ENCODE results near the gene OBP2A.

OBP2A gene

DNA sequence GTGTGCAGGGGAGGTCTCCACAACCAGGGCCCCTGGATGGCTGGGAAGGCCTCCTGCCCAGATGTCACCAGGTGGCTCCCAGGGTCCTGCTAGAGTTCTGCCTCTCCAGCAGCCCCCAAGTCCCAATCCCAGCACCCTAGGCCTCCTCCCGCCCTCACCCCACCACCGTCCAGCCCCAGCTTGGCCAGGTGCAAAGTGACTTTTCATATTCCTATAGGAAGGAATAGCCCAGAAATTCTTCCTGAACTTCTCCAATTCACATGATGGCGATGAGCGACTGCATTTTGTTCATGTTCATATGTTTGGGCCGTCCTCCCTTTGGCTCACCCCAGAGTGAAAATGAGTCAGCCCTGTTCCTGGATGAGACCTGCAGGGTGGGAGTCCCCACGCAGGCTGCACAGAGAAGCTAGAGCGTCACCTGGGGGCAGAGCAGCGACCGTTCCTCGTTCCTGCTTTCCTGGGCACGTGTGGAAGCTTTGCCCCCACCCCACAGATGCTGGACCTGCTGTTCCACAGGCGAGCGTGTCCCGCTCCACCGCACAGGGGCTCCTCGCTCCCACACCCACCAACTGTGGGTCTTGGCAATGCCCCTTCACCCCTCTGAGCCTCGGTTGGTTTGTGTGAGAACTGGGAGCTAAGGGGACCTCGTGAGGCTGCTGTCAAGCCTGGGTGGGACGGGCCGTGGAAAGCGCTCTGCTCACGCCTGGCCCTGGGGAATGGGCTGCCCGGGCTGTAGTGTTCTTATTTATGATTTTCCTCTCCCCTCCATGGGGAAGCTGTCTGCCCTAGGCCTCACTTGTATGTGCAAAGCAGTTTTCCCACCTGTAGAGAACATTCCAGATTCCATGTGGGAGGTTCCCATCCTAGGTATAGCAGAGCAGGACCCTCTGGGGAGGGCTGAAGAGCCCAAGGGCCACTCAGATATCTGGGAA, 38.6 kb upstream of the OBP2A start:
- no peaks in the 10 kb centered on the region for H3K4me1 ChIP-seq
- H2AFZ ChIP-seq, result no peak overlapping the region
- no peak overlapping the region for H3K4me2 ChIP-seq (ENCODE audit: low read length)

DNA sequence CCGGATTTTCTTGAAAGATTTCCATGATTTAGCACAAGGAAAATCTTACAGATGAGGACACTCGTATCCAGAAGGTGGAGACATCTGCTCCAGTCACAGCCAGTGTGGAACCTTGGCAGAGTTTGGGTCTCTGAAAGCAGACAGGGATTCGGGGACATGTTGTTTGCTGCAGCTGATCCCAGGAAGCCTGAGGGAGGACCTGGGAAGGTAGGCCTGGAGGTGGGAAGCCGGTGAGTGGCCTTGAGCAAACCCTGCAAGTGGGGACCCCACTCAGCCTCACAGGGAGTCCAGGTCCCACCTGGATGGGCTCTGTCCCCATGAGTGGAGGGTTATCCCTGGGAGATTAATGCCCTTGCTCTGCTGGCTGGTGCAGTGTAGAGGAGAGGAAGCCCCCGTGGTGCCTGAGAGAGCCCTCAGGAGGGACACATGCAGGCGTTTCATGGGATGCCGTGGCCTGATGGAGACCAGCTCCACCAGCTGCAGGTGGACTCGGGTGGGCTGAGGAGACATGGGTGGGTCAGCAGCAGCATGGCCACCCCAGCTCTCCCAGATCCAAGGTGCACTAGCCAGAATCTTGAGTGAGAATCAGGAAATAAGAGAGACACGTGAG, 37.6 kb upstream of the OBP2A start:
- Histone ChIP-seq H3K4me3 (ENCODE audit: low read depth, low read length) (no peak overlapping the region), H3K27me3 (ENCODE audit: control insufficient read depth, insufficient read depth, low read length) (no peaks in the 10 kb centered on the region), H3K27ac (no peak overlapping the region), H3K9me3 (ENCODE audit: control insufficient read depth, low read length) (no peaks in the 10 kb centered on the region), H3K4me1 (no peaks in the 10 kb centered on the region), H3K9ac (no peak overlapping the region), H3K79me2 (no peaks in the 10 kb centered on the region), H3K36me3 (ENCODE audit: control insufficient read depth, insufficient read depth, low read length) (no peaks in the 10 kb centered on the region), H3K4me2 (ENCODE audit: low read length) (no peak overlapping the region), H2AFZ (no peak overlapping the region)
- TF ChIP-seq, protein P1, sequence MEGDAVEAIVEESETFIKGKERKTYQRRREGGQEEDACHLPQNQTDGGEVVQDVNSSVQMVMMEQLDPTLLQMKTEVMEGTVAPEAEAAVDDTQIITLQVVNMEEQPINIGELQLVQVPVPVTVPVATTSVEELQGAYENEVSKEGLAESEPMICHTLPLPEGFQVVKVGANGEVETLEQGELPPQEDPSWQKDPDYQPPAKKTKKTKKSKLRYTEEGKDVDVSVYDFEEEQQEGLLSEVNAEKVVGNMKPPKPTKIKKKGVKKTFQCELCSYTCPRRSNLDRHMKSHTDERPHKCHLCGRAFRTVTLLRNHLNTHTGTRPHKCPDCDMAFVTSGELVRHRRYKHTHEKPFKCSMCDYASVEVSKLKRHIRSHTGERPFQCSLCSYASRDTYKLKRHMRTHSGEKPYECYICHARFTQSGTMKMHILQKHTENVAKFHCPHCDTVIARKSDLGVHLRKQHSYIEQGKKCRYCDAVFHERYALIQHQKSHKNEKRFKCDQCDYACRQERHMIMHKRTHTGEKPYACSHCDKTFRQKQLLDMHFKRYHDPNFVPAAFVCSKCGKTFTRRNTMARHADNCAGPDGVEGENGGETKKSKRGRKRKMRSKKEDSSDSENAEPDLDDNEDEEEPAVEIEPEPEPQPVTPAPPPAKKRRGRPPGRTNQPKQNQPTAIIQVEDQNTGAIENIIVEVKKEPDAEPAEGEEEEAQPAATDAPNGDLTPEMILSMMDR (IDR thresholded peaks at IDR 0.05), result no peak

More for the DNA sequence above, 38.6 kb upstream of the OBP2A start:
- H3K9me3 ChIP-seq (ENCODE audit: control insufficient read depth, low read length), result no peaks in the 10 kb centered on the region
- TF ChIP-seq, protein P1 (IDR thresholded peaks at IDR 0.05), result no peak
- no peak overlapping the region for H3K4me3 ChIP-seq (ENCODE audit: low read depth, low read length)
- H3K36me3 ChIP-seq (ENCODE audit: control insufficient read depth, insufficient read depth, low read length), result no peaks in the 10 kb centered on the region
- H3K79me2 ChIP-seq, result no peaks in the 10 kb centered on the region
- H3K27me3 ChIP-seq (ENCODE audit: control insufficient read depth, insufficient read depth, low read length), result no peaks in the 10 kb centered on the region
- no peak overlapping the region for H3K27ac ChIP-seq
- no peak overlapping the region for H3K9ac ChIP-seq

DNA sequence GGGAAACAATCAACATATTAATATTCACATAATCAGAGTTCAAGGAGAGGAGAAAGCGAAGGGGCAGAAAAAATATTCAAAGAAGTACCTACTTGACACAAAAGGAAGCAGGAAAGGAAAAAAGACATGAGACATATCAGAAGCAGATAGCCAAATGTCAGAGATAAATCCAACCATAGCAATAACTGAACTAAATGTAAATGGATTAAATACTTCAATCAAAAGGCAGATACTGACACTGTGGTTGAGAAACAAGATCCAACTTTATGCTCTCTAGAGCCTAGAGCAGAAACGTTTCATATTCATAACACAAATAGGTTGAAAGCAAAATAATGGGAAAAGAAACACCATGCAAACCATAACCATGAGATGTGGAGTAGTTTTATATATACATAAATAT, 36.5 kb upstream of the OBP2A start:
- no peaks in the 10 kb centered on the region for H3K9me3 ChIP-seq (ENCODE audit: control insufficient read depth, low read length)
- TF ChIP-seq, protein P1 (IDR thresholded peaks at IDR 0.05), result no peak

DNA sequence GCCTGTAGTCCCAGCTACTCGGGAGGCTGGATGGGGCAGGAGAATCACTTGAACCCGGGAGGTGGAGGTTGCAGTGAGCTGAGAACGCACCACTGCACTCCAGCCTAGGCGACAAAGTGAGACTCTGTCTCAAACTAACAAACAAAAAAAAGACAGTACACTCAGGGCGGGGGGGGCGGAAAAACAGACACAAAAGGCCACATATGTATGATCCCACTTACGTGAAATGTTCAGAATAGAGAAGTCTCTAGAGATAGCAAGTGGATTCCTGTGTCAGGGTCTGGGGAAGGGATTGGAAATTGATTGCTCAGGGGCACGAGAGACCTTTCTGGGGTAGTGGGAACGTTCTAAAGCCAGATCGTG, 33.7 kb upstream of the OBP2A start:
- no peak overlapping the region for H3K4me2 ChIP-seq (ENCODE audit: low read length)
- H3K9ac ChIP-seq, result no peak overlapping the region
- no peaks in the 10 kb centered on the region for H3K4me1 ChIP-seq
- H2AFZ ChIP-seq, result no peak overlapping the region
- no peaks in the 10 kb centered on the region for H3K36me3 ChIP-seq (ENCODE audit: control insufficient read depth, insufficient read depth, low read length)
- H3K4me3 ChIP-seq (ENCODE audit: low read depth, low read length), result no peak overlapping the region
- no peaks in the 10 kb centered on the region for H3K9me3 ChIP-seq (ENCODE audit: control insufficient read depth, low read length)
- no peaks in the 10 kb centered on the region for H3K79me2 ChIP-seq
- TF ChIP-seq, protein P1 (IDR thresholded peaks at IDR 0.05), result no peak
- H3K27ac ChIP-seq, result no peak overlapping the region
- no peaks in the 10 kb centered on the region for H3K27me3 ChIP-seq (ENCODE audit: control insufficient read depth, insufficient read depth, low read length)

More for the DNA sequence above, 36.5 kb upstream of the OBP2A start:
- Histone ChIP-seq H3K27ac (no peak overlapping the region), H3K27me3 (ENCODE audit: control insufficient read depth, insufficient read depth, low read length) (no peaks in the 10 kb centered on the region), H3K36me3 (ENCODE audit: control insufficient read depth, insufficient read depth, low read length) (no peaks in the 10 kb centered on the region), H3K9ac (no peak overlapping the region), H3K4me3 (ENCODE audit: low read depth, low read length) (no peak overlapping the region), H3K4me2 (ENCODE audit: low read length) (no peak overlapping the region), H3K79me2 (no peaks in the 10 kb centered on the region), H2AFZ (no peak overlapping the region), H3K4me1 (no peaks in the 10 kb centered on the region)
